Measurements from ENCODE around the gene TEX12.

- TF ChIP-seq, protein P1, sequence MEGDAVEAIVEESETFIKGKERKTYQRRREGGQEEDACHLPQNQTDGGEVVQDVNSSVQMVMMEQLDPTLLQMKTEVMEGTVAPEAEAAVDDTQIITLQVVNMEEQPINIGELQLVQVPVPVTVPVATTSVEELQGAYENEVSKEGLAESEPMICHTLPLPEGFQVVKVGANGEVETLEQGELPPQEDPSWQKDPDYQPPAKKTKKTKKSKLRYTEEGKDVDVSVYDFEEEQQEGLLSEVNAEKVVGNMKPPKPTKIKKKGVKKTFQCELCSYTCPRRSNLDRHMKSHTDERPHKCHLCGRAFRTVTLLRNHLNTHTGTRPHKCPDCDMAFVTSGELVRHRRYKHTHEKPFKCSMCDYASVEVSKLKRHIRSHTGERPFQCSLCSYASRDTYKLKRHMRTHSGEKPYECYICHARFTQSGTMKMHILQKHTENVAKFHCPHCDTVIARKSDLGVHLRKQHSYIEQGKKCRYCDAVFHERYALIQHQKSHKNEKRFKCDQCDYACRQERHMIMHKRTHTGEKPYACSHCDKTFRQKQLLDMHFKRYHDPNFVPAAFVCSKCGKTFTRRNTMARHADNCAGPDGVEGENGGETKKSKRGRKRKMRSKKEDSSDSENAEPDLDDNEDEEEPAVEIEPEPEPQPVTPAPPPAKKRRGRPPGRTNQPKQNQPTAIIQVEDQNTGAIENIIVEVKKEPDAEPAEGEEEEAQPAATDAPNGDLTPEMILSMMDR (IDR thresholded peaks at IDR 0.05), result no peak
- no peak for TF ChIP-seq POLR2A (IDR thresholded peaks at IDR 0.05)
Measured at GRCh38 chr11:112175599-112175952, 8.4 kb downstream of the TEX12 start.
